SK-N-MC (cell line): ENCODE data around the gene ACAT2.

Experiments used
- EZH2 ChIP-seq: fragments of 200-600 bp; sonication (generic); IDR thresholded peaks from one replicate; pipeline ENCODE4 v1.6.1; 2017; ENCODE audit warnings: antibody characterized with exemption
- FOXP2 ChIP-seq: optimal IDR thresholded peaks from 2 replicates; pipeline ENCODE3; 2011; ENCODE audit warnings: mild to moderate bottlenecking, moderate library complexity; ENCODE audit not compliant: insufficient read depth; ENCODE audit errors: extremely low read length, control extremely low read depth
- POLR2AphosphoS5 ChIP-seq: IDR thresholded peaks from 2 replicates; pipeline ENCODE4 v1.6.1; 2012; ENCODE audit warnings: mild to moderate bottlenecking, low read depth, low read length, borderline replicate concordance

- no peak for TF ChIP-seq FOXP2
- TF ChIP-seq EZH2 = no peak
- TF ChIP-seq POLR2AphosphoS5 = no peak
Measured at GRCh38 chr6:159716247-159717096, 45.4 kb upstream of the ACAT2 start.
